HepG2 (cell line): ENCODE measurements around the gene CSTPP1. TPM values are rescaled to one million over a fixed set of nuclear protein-coding genes. Genes with fewer than 3 reads are reported as not detected.

Experiments
- ATAC-seq: fragments of 200-7000 bp; cut with Tn5 transposase; 3 replicates; pipeline ENCODE4 v1.9.1; 2020; ENCODE audit warnings: mild to moderate bottlenecking, moderate library complexity
- BruUV-seq: library from RNA; stranded (reverse); fragments of 400-500 nt; replicated peaks from 2 replicates; lab custom pipeline; 2021; lab: Mats Ljungman, UMichigan
- CTCF ChIA-PET: fragments of 300-600 bp; formaldehyde crosslinking; extraction: SDS; loops from one replicate; lab custom pipeline; 2021; ENCODE audit warnings: low total read pairs, inconsistent platforms, low intra/inter-chr PET ratio; lab: Yijun Ruan, JAX
- POLR2A ChIA-PET: fragments of 350-600 bp; sonication (Branson Sonifier 250); formaldehyde crosslinking; loops from one replicate; lab custom pipeline; 2020; ENCODE audit warnings: antibody characterized with exemption, inconsistent platforms; lab: Yijun Ruan, JAX
- DNase-seq: peaks from one replicate; pipeline ENCODE4 v3.0.0-alpha.2; 2015; ENCODE audit warnings: low spot score
- FAIRE-seq: peaks from 3 replicates; lab custom pipeline; 2011; peaks lifted over from hg19 to GRCh38; lab: Jason Lieb, UNC
- H2AFZ ChIP-seq: one replicate; pipeline ENCODE4 v1.6.1; 2011; ENCODE audit warnings: low read length, inconsistent platforms
- H3K27ac ChIP-seq: fragments of 300-600 bp; 3 replicates; pipeline ENCODE4 v1.8.0; 2011; ENCODE audit warnings: mixed run types, mild to moderate bottlenecking, mixed read lengths, low read length, inconsistent platforms; ENCODE audit not compliant: insufficient read depth; ENCODE audit errors: extremely low read length
- H3K27me3 ChIP-seq, 2 experiments: fragments of 200-600 bp in 1 of 2; 2 replicates in 1 of 2; 3 replicates in 1 of 2; pipeline versions ENCODE4 v1.6.0 to v1.8.0; 2011; ENCODE audit warnings: low read length in 2 of 2, mild to moderate bottlenecking in 2 of 2, moderate library complexity in 2 of 2, inconsistent platforms in 1 of 2; ENCODE audit not compliant: insufficient read depth in 2 of 2, control insufficient read depth in 1 of 2
- H3K36me3 ChIP-seq, 2 experiments: fragments of 200-600 bp in 1 of 2; replicated peaks in 1 of 2; 2 replicates in 1 of 2; 3 replicates in 1 of 2; pipeline versions ENCODE4 v1.5.1 to v1.8.0; 2011; ENCODE audit warnings: low read length in 2 of 2, inconsistent platforms in 1 of 2; ENCODE audit not compliant: insufficient read depth in 2 of 2, control insufficient read depth in 1 of 2
- H3K4me1 ChIP-seq: 2 replicates; pipeline ENCODE4 v1.5.1; 2012; ENCODE audit warnings: low read length, inconsistent platforms; ENCODE audit not compliant: insufficient read depth
- H3K4me2 ChIP-seq: 2 replicates; pipeline ENCODE4 v1.6.0; 2011; ENCODE audit warnings: low read depth, low read length, inconsistent platforms
- H3K4me3 ChIP-seq, 3 experiments: fragments of 200-600 bp in 1 of 3; sonication (generic), shearing (Covaris generic) in 1 of 3; replicated peaks in 1 of 3; 2 replicates each; pipeline ENCODE4 v1.5.1; 2011 to 2016; ENCODE audit warnings: low read length in 3 of 3, inconsistent platforms in 2 of 3, low read depth in 2 of 3, mild to moderate bottlenecking in 2 of 3, control low read depth in 1 of 3, mixed read lengths in 1 of 3; ENCODE audit not compliant: insufficient read depth in 1 of 3
- H3K79me2 ChIP-seq: one replicate; pipeline ENCODE4 v1.6.1; 2011; ENCODE audit warnings: low read length, inconsistent platforms; ENCODE audit not compliant: insufficient read depth
- H3K9ac ChIP-seq: 2 replicates; pipeline ENCODE4 v1.6.0; 2011; ENCODE audit warnings: mild to moderate bottlenecking, low read depth, low read length, inconsistent platforms; ENCODE audit not compliant: insufficient read depth
- H3K9me3 ChIP-seq: 2 replicates; pipeline ENCODE4 v1.5.1; 2012; ENCODE audit warnings: mild to moderate bottlenecking, low read length
- H4K20me1 ChIP-seq: 2 replicates; pipeline ENCODE4 v1.6.0; 2011; ENCODE audit warnings: inconsistent platforms, mild to moderate bottlenecking, low read length, moderate library complexity; ENCODE audit not compliant: insufficient read depth
- IKZF1 ChIP-seq: fragments of 450-650 bp; IDR thresholded peaks from 2 replicates; pipeline ENCODE4 v1.7.1; 2016
- KAT2B ChIP-seq: fragments of 150-350 bp; IDR thresholded peaks from 2 replicates; pipeline ENCODE4 v1.6.1; 2014; ENCODE audit warnings: low read depth, low read length, borderline replicate concordance
- MEIS2 ChIP-seq: sonication (generic); formaldehyde crosslinking; IDR thresholded peaks from 2 replicates; pipeline ENCODE4 v1.9.0; 2021; ENCODE audit warnings: mild to moderate bottlenecking, missing genetic modification reagents
- RBAK ChIP-seq: sonication (generic); formaldehyde crosslinking; IDR thresholded peaks from 2 replicates; pipeline ENCODE4 v1.5.1; 2020; ENCODE audit warnings: mild to moderate bottlenecking, missing genetic modification reagents
- ZNF564 ChIP-seq: sonication (generic); formaldehyde crosslinking; IDR thresholded peaks from 2 replicates; pipeline ENCODE4 v1.8.1; 2023; ENCODE audit warnings: mild to moderate bottlenecking, missing genetic modification reagents
- ZNF597 ChIP-seq: sonication (generic); formaldehyde crosslinking; IDR thresholded peaks from 2 replicates; pipeline ENCODE4 v1.5.0; 2020; ENCODE audit warnings: missing genetic modification reagents
- ZNF75D ChIP-seq: sonication (generic); formaldehyde crosslinking; IDR thresholded peaks from 2 replicates; pipeline ENCODE4 v1.8.1; 2023; ENCODE audit warnings: missing genetic modification reagents, mild to moderate bottlenecking, borderline replicate concordance
- WGBS: methylation state at CpG from one replicate; pipeline ENCODE4 v1.1.6; 2017; ENCODE audit warnings: low lambda C conversion rate; 5-methylcytosine and 5-hydroxymethylcytosine counted together
- in situ Hi-C: cut with HindIII; loops from 2 replicates; pipeline ENCODE4 v1.10.0; 2017; ENCODE audit warnings: low pct_unique_long_range_greater_than_20kb; ENCODE audit not compliant: extremely low pct_ligation_motif_present
- intact Hi-C: fragments of 100-400 bp; cut with micrococcal nuclease; formaldehyde crosslinking; loops from one replicate; pipeline ENCODE4 v1.10.0; 2022; ENCODE audit not compliant: unreplicated experiment
- polyA plus RNA-seq, 8 experiments: library from polyadenylated mRNA; depleted of rRNA in 3 of 8; stranded (reverse) in 7 of 8; unstranded in 1 of 8; fragments of >200 nt; fragmentation: Illumina TruSeq in 4 of 8; extraction: Trizol in 4 of 8; gene quantifications; 2 replicates each; pipeline versions ENCODE4 v1.2.1 to v1.2.3, GENCODE V29; 2011 to 2016; ENCODE audit warnings: low read depth in 4 of 8, missing spikeins in 1 of 8, mixed read lengths in 1 of 8; ENCODE audit not compliant: insufficient read depth in 1 of 8
- total RNA-seq, 5 experiments: library from RNA; depleted of rRNA; stranded (reverse); fragments of >200 nt; fragmentation: Illumina TruSeq; extraction: Trizol; gene quantifications; 2 replicates each; pipeline ENCODE4 v1.2.3, GENCODE V29; 2016; ENCODE audit warnings: low read depth in 1 of 5
- TF ChIP-seq, protein P1 (sequence below): sonication (generic); formaldehyde crosslinking; IDR thresholded peaks from 2 replicates; pipeline ENCODE4 v1.4.0; 2020; ENCODE audit warnings: missing genetic modification reagents
- TF ChIP-seq, protein P2 (sequence below): sonication (generic); formaldehyde crosslinking; IDR thresholded peaks from 2 replicates; pipeline ENCODE4 v1.4.0; 2020; ENCODE audit warnings: mild to moderate bottlenecking, missing genetic modification reagents
- TF ChIP-seq, protein P3 (sequence below): sonication (generic); formaldehyde crosslinking; IDR thresholded peaks from 2 replicates; pipeline ENCODE4 v1.8.0; 2022; ENCODE audit warnings: mild to moderate bottlenecking, missing genetic modification reagents, moderate library complexity

The CSTPP1 gene
- total and polyA plus RNA-seq, 2 of the 13 experiments (the other 11 are each of a cell fraction or from before 2014, with no cell fraction given): 12.3 to 14.6 TPM

GRCh38 chr11:46898396-46899095, 38.0 kb upstream of the CSTPP1 start:
- no peak for TF ChIP-seq RBAK (CRISPR knock-in tag)
- TF ChIP-seq MEIS2: no peak
- TF ChIP-seq IKZF1: no peak
- TF ChIP-seq KAT2B: no peak
- ATAC-seq (no peak; the same call in 2 of the 3 replicates), DNase-seq (no peak), FAIRE-seq (no peak)
- intact Hi-C loops: no loop called here
- H3K27me3 ChIP-seq: no peaks in the 10 kb centered on the region
- no peak overlapping the region for H3K4me2 ChIP-seq
- H4K20me1 ChIP-seq: no peaks in the 10 kb centered on the region
- no peaks in the 10 kb centered on the region for H3K79me2 ChIP-seq
- in situ Hi-C loops: no loop called here
- ChIA-PET CTCF (no interaction called here), POLR2A (no interaction called here)
- H3K9ac ChIP-seq: no peak overlapping the region
- BruUV-seq: no TSS peak
- no peak overlapping the region for H2AFZ ChIP-seq
- no peaks in the 10 kb centered on the region for H3K9me3 ChIP-seq
- peaks cover 16 to 38% of the 10 kb centered on the region in 2 experiments; a peak in 4 of 5 replicates for H3K36me3 ChIP-seq
- no peak overlapping the region for H3K4me3 ChIP-seq
- no peaks in the 10 kb centered on the region for H3K4me1 ChIP-seq
- 97% methylated on average over 17 of the region's 17 CpGs for WGBS
- H3K27ac ChIP-seq: no peak overlapping the region

- Histone ChIP-seq H3K4me1 (no peaks in the 10 kb centered on the region), H3K36me3 (peaks cover 16 to 34% of the 10 kb centered on the region in 2 experiments; a peak in 4 of 5 replicates), H2AFZ (no peak overlapping the region), H3K9me3 (no peaks in the 10 kb centered on the region), H3K4me2 (no peak overlapping the region), H3K79me2 (no peaks in the 10 kb centered on the region), H4K20me1 (no peaks in the 10 kb centered on the region), H3K9ac (no peak overlapping the region), H3K27me3 (no peaks in the 10 kb centered on the region), H3K27ac (no peak overlapping the region), H3K4me3 (no peak overlapping the region)
- ATAC-seq (no peak), FAIRE-seq (no peak), DNase-seq (no peak)
- POLR2A ChIA-PET: no interaction called here
- BruUV-seq: no TSS peak
- in situ Hi-C loops: no loop called here
- intact Hi-C loops: no loop called here
- CTCF ChIA-PET: no interaction called here
- 92% methylated on average over 7 of the region's 13 CpGs for WGBS
- no peak for TF ChIP-seq ZNF597 (CRISPR knock-in tag)
- TF ChIP-seq, protein P1, sequence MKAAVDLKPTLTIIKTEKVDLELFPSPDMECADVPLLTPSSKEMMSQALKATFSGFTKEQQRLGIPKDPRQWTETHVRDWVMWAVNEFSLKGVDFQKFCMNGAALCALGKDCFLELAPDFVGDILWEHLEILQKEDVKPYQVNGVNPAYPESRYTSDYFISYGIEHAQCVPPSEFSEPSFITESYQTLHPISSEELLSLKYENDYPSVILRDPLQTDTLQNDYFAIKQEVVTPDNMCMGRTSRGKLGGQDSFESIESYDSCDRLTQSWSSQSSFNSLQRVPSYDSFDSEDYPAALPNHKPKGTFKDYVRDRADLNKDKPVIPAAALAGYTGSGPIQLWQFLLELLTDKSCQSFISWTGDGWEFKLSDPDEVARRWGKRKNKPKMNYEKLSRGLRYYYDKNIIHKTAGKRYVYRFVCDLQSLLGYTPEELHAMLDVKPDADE (CRISPR knock-in tag): no peak
- TF ChIP-seq, protein P2, sequence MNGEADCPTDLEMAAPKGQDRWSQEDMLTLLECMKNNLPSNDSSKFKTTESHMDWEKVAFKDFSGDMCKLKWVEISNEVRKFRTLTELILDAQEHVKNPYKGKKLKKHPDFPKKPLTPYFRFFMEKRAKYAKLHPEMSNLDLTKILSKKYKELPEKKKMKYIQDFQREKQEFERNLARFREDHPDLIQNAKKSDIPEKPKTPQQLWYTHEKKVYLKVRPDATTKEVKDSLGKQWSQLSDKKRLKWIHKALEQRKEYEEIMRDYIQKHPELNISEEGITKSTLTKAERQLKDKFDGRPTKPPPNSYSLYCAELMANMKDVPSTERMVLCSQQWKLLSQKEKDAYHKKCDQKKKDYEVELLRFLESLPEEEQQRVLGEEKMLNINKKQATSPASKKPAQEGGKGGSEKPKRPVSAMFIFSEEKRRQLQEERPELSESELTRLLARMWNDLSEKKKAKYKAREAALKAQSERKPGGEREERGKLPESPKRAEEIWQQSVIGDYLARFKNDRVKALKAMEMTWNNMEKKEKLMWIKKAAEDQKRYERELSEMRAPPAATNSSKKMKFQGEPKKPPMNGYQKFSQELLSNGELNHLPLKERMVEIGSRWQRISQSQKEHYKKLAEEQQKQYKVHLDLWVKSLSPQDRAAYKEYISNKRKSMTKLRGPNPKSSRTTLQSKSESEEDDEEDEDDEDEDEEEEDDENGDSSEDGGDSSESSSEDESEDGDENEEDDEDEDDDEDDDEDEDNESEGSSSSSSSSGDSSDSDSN (CRISPR knock-in tag): no peak
- no peak for TF ChIP-seq ZNF75D (CRISPR knock-in tag)
- TF ChIP-seq, protein P3, sequence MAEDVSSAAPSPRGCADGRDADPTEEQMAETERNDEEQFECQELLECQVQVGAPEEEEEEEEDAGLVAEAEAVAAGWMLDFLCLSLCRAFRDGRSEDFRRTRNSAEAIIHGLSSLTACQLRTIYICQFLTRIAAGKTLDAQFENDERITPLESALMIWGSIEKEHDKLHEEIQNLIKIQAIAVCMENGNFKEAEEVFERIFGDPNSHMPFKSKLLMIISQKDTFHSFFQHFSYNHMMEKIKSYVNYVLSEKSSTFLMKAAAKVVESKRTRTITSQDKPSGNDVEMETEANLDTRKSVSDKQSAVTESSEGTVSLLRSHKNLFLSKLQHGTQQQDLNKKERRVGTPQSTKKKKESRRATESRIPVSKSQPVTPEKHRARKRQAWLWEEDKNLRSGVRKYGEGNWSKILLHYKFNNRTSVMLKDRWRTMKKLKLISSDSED (CRISPR knock-in tag): no peak
- no peak for TF ChIP-seq ZNF564 (CRISPR knock-in tag)
These were observed 37.0 kb upstream of the CSTPP1 start for GRCh38 chr11:46899501-46900025.
